ENCODE results near the gene PHIP. TPM values are rescaled to one million over a fixed set of nuclear protein-coding genes. Genes with fewer than 3 reads are reported as not detected.

PHIP gene
- total and polyA plus RNA-seq, 2 of the 8 experiments (the other 6 are each of a cell fraction or from before 2014, with no cell fraction given) = 7.3 to 56.2 TPM

GRCh38 chr6:78995946-78996345 lies 82.1 kb downstream of the PHIP start:
- Histone ChIP-seq H3K4me3 (ENCODE audit: extremely low read depth in 1 of 4, insufficient read depth in 2 of 4, low read depth in 3 of 4, low read length in 4 of 4) (no peak overlapping the region), H3K27ac (ENCODE audit: low read depth, low read length) (no peak overlapping the region), H2BK120ac (replicated peaks; ENCODE audit: low read depth, low read length) (no peak overlapping the region), H3K18ac (ENCODE audit: extremely low read depth, low read length) (no peak overlapping the region), H3K56ac (replicated peaks; ENCODE audit: insufficient read length, low read depth, low read length) (no peak overlapping the region), H2BK5ac (ENCODE audit: low read depth, low read length) (no peak overlapping the region), H3K79me1 (ENCODE audit: low read depth, low read length) (no peaks in the 10 kb centered on the region), H2AK5ac (ENCODE audit: low read depth, low read length) (no peak overlapping the region), H3K79me2 (ENCODE audit: control insufficient read depth in 1 of 2, insufficient read depth in 2 of 2, low read length in 2 of 2) (no peaks in the 10 kb centered on the region), H3K23me2 (ENCODE audit: low read depth, low read length) (no peaks in the 10 kb centered on the region), H3K9ac (replicated peaks in 1 of 4; ENCODE audit: extremely low read depth in 1 of 4, low read depth in 3 of 4, low read length in 3 of 4) (no peak overlapping the region), H3K27me3 (replicated peaks in 1 of 4; ENCODE audit: control insufficient read depth in 3 of 4, extremely low read depth in 1 of 4, insufficient read depth in 3 of 4, low read length in 3 of 4) (peaks cover 0 to 1% (median 0%) of the 10 kb centered on the region in 4 experiments; a peak in 1 of 7 replicates), H2BK15ac (ENCODE audit: low read length) (no peak overlapping the region), H3K23ac (ENCODE audit: insufficient read length) (no peak overlapping the region), H3K14ac (ENCODE audit: insufficient read length) (no peak overlapping the region), H2BK12ac (ENCODE audit: low read depth, low read length) (no peak overlapping the region), H3K4me1 (replicated peaks in 1 of 4; ENCODE audit: control insufficient read depth in 3 of 4, insufficient read depth in 4 of 4, low read length in 3 of 4) (no peaks in the 10 kb centered on the region), H3K36me3 (ENCODE audit: control insufficient read depth in 2 of 4, insufficient read depth in 4 of 4, low read length in 3 of 4) (peaks cover 19 to 90% (median 58%) of the 10 kb centered on the region in 4 experiments), H2AFZ (ENCODE audit: low read length) (no peak overlapping the region), H4K5ac (ENCODE audit: insufficient read length, low read depth, low read length) (no peak overlapping the region), H3K9me3 (ENCODE audit: insufficient read depth in 2 of 2, low read depth in 1 of 2, low read length in 1 of 2) (no peaks in the 10 kb centered on the region), H3K4ac (replicated peaks; ENCODE audit: insufficient read length, low read depth, low read length) (no peak overlapping the region), H4K91ac (replicated peaks; ENCODE audit: insufficient read length, low read length) (no peak overlapping the region), H4K8ac (ENCODE audit: extremely low read depth, insufficient read depth, low read length) (no peak overlapping the region), H3K4me2 (ENCODE audit: insufficient read depth in 1 of 2, low read depth in 2 of 2, low read length in 2 of 2) (no peak overlapping the region), H2BK20ac (ENCODE audit: low read length) (no peak overlapping the region), H4K20me1 (replicated peaks in 1 of 2; ENCODE audit: control insufficient read depth in 1 of 2, insufficient read depth in 2 of 2, low read length in 2 of 2) (peaks cover 0 to 3% of the 10 kb centered on the region in 2 experiments)
- ChIA-PET POLR2A (ENCODE audit: partially characterized antibody) (no interaction called here), CTCF (ENCODE audit: partially characterized antibody) (no interaction called here)
- no peak for FAIRE-seq
- no peak for DNase-seq (ENCODE audit: low read depth in 1 of 2, low spot score in 2 of 2)
- TF ChIP-seq KDM5A (IDR thresholded peaks at IDR 0.05; ENCODE audit: low read length) (no peak), SUZ12 (IDR thresholded peaks at IDR 0.05; ENCODE audit: low read length) (no peak), RAD21 (IDR thresholded peaks at IDR 0.05 in 1 of 2, conservative IDR thresholded peaks at IDR 0.05 in 1 of 2; ENCODE audit: low read depth in 2 of 2, low read length in 2 of 2) (no peak), SAP30 (IDR thresholded peaks at IDR 0.05; ENCODE audit: insufficient read depth, insufficient replicate concordance, low read length) (no peak), TAF7 (optimal IDR thresholded peaks at IDR 0.05; ENCODE audit: borderline replicate concordance, low read depth, low read length) (no peak), TAF1 (IDR thresholded peaks at IDR 0.05; ENCODE audit: low read depth, low read length) (no peak), YY1 (IDR thresholded peaks at IDR 0.05; ENCODE audit: low read depth, low read length) (no peak), EZH2 (IDR thresholded peaks at IDR 0.05; ENCODE audit: low read depth, low read length, severe bottlenecking) (no peak), BCL11A (IDR thresholded peaks at IDR 0.05; ENCODE audit: low read depth in 2 of 2, low read length in 2 of 2) (no peak)
- TF ChIP-seq, protein P1, sequence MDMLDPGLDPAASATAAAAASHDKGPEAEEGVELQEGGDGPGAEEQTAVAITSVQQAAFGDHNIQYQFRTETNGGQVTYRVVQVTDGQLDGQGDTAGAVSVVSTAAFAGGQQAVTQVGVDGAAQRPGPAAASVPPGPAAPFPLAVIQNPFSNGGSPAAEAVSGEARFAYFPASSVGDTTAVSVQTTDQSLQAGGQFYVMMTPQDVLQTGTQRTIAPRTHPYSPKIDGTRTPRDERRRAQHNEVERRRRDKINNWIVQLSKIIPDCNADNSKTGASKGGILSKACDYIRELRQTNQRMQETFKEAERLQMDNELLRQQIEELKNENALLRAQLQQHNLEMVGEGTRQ (IDR thresholded peaks at IDR 0.05; ENCODE audit: low read length) = no peak
- TF ChIP-seq, protein P2, sequence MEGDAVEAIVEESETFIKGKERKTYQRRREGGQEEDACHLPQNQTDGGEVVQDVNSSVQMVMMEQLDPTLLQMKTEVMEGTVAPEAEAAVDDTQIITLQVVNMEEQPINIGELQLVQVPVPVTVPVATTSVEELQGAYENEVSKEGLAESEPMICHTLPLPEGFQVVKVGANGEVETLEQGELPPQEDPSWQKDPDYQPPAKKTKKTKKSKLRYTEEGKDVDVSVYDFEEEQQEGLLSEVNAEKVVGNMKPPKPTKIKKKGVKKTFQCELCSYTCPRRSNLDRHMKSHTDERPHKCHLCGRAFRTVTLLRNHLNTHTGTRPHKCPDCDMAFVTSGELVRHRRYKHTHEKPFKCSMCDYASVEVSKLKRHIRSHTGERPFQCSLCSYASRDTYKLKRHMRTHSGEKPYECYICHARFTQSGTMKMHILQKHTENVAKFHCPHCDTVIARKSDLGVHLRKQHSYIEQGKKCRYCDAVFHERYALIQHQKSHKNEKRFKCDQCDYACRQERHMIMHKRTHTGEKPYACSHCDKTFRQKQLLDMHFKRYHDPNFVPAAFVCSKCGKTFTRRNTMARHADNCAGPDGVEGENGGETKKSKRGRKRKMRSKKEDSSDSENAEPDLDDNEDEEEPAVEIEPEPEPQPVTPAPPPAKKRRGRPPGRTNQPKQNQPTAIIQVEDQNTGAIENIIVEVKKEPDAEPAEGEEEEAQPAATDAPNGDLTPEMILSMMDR (IDR thresholded peaks at IDR 0.05; ENCODE audit: control extremely low read depth in 1 of 3, insufficient read depth in 1 of 3, low read depth in 1 of 3, low read length in 3 of 3) = no peak

All from H1 (cell line).